Sigmoid colon (tissue), 7 donors: ENCODE measurements around the gene APOL3. TPM values are rescaled to one million over a fixed set of nuclear protein-coding genes. Genes with fewer than 3 reads are reported as not detected.
"Not testable (repeated sequence)": the region's sequence is repeated elsewhere in the genome, so short reads cannot be mapped to it uniquely, and the experiment has no call there.

Source experiments
- DNase-seq: peaks from one replicate; pipeline ENCODE4 v3.0.0-alpha.2; 2019
- H3K27ac ChIP-seq, 4 donors: fragments of 200-600 bp; sonication (generic); one replicate each; pipeline ENCODE4 v1.5.1; 2016 to 2019; ENCODE audit warnings: mild to moderate bottlenecking in 1 of 4
- H3K27me3 ChIP-seq, 3 donors: fragments of 200-600 bp; sonication (generic); one replicate each; pipeline ENCODE4 v1.5.1; 2019; ENCODE audit warnings: mild to moderate bottlenecking in 1 of 3
- H3K36me3 ChIP-seq, 4 donors: fragments of 200-600 bp; sonication (generic); one replicate each; pipeline ENCODE4 v1.5.1; 2016 to 2019
- H3K4me1 ChIP-seq, 4 donors: fragments of 200-600 bp; sonication (generic); one replicate each; pipeline ENCODE4 v1.5.1; 2017 to 2019
- H3K4me3 ChIP-seq, 4 donors: fragments of 200-600 bp; sonication (generic); one replicate each; pipeline ENCODE4 v1.5.1; 2017 to 2019; ENCODE audit warnings: mild to moderate bottlenecking in 2 of 4, moderate library complexity in 1 of 4
- H3K9me3 ChIP-seq, 4 donors: fragments of 200-600 bp in 3 of 4; sonication (generic) in 3 of 4; one replicate each; pipeline versions ENCODE4 v1.5.1 to v1.6.1; 2013 to 2019
- CTCF ChIP-seq, 4 experiments: fragments of 450-650 bp in 3 of 4; fragments of 200-600 bp in 1 of 4; IDR thresholded peaks; one replicate each; pipeline ENCODE4 v1.5.1; 2016 to 2019; ENCODE audit warnings: antibody characterized with exemption in 4 of 4, mild to moderate bottlenecking in 3 of 4, moderate library complexity in 2 of 4
- EP300 ChIP-seq, 4 donors: sonication (generic); formaldehyde crosslinking; IDR thresholded peaks; one replicate each; pipeline ENCODE4 v1.6.1; 2017; ENCODE audit warnings: antibody characterized with exemption in 4 of 4
- POLR2A ChIP-seq, 2 donors: fragments of 450-650 bp; IDR thresholded peaks; one replicate each; pipeline ENCODE4 v1.6.1; 2016; ENCODE audit warnings: antibody characterized with exemption in 2 of 2, mild to moderate bottlenecking in 2 of 2, moderate library complexity in 2 of 2
- POLR2AphosphoS5 ChIP-seq, 4 donors: sonication (generic); formaldehyde crosslinking; IDR thresholded peaks; one replicate each; pipeline ENCODE4 v1.6.1; 2017; ENCODE audit warnings: antibody characterized with exemption in 4 of 4
- WGBS, 2 donors: extraction: QIAGEN DNeasy Blood & Tissue Kit; methylation state at CpG; one replicate each; pipeline ENCODE4 v1.1.7; 2013; 5-methylcytosine and 5-hydroxymethylcytosine counted together
- intact Hi-C: fragments of 100-400 bp; cut with DNase I; formaldehyde crosslinking; loops from one replicate; pipeline ENCODE4 v1.15.1; 2023
- polyA plus RNA-seq, 3 donors: library from polyadenylated mRNA; stranded (reverse); fragments of 200-250 nt; gene quantifications; one replicate each; pipeline ENCODE4 v1.2.3, GENCODE V29; 2013
- total RNA-seq, 4 donors: library from RNA; depleted of rRNA; stranded (reverse); fragments of >200 nt; gene quantifications; one replicate each; pipeline ENCODE4 v1.1.0, GENCODE V29; 2016
- donor health status: healthy with polysubstance abuse.
- donor health status: Bipolar disorder and iron deficiency.
- donor health status: healthy.

Gene APOL3
- total and polyA plus RNA-seq, 7 donors: 7.4 to 48.9 (median 27.4) TPM

GRCh38 chr22:36104988-36105387 is 55.6 kb downstream of the APOL3 start:
- peak; percentile 7 for DNase-seq
- Histone ChIP-seq H3K27me3 (no peaks in the 10 kb centered on the region), H3K4me1 (peaks cover 0 to under 1% (median 0%) of the 10 kb centered on the region in 4 donors), H3K9me3 (no peaks in the 10 kb centered on the region), H3K27ac (no peak overlapping the region), H3K4me3 (no peak overlapping the region), H3K36me3 (no peaks in the 10 kb centered on the region)
- intact Hi-C loops: no loop called here
- 61 to 75% methylated on average over 5 of the region's 5 CpGs for WGBS, 2 donors
- TF ChIP-seq CTCF (IDR thresholded peaks at IDR 0.05) (no peak), EP300 (IDR thresholded peaks at IDR 0.05) (no peak), POLR2AphosphoS5 (IDR thresholded peaks at IDR 0.05) (no peak), POLR2A (IDR thresholded peaks at IDR 0.05) (no peak)

GRCh38 chr22:36104435-36104834 is 56.1 kb downstream of the APOL3 start:
- no peak for TF ChIP-seq POLR2A (IDR thresholded peaks at IDR 0.05)
- TF ChIP-seq POLR2AphosphoS5 (IDR thresholded peaks at IDR 0.05): no peak
- TF ChIP-seq CTCF (IDR thresholded peaks at IDR 0.05): no peak
- TF ChIP-seq EP300 (IDR thresholded peaks at IDR 0.05): no peak
- no peak overlapping the region for H3K4me3 ChIP-seq
- peak; percentile 27 for DNase-seq
- H3K4me1 ChIP-seq: no peaks in the 10 kb centered on the region
- no peaks in the 10 kb centered on the region for H3K9me3 ChIP-seq
- no peak overlapping the region for H3K27ac ChIP-seq
- no peaks in the 10 kb centered on the region for H3K27me3 ChIP-seq
- no peaks in the 10 kb centered on the region for H3K36me3 ChIP-seq
- intact Hi-C loops: no loop called here
- 71 to 77% methylated on average over 9 of the region's 9 CpGs for WGBS, 2 donors

GRCh38 chr22:36103891-36104290 is 56.7 kb downstream of the APOL3 start:
- Histone ChIP-seq H3K4me1 (no peaks in the 10 kb centered on the region), H3K9me3 (no peaks in the 10 kb centered on the region), H3K27ac (no peak overlapping the region), H3K27me3 (no peaks in the 10 kb centered on the region), H3K4me3 (no peak overlapping the region), H3K36me3 (no peaks in the 10 kb centered on the region)
- WGBS, 2 donors: 87 to 90% methylated on average over 16 of the region's 16 CpGs
- intact Hi-C loops: no loop called here
- DNase-seq: peak; percentile 29
- TF ChIP-seq CTCF (IDR thresholded peaks at IDR 0.05) (no peak), POLR2AphosphoS5 (IDR thresholded peaks at IDR 0.05) (no peak), POLR2A (IDR thresholded peaks at IDR 0.05) (no peak), EP300 (IDR thresholded peaks at IDR 0.05) (no peak)

GRCh38 chr22:36102995-36103394 is 57.6 kb downstream of the APOL3 start:
- intact Hi-C loops: no loop called here
- WGBS, 2 donors: 82 to 85% methylated on average over 2 of the region's 2 CpGs
- Histone ChIP-seq H3K27me3 (no peaks in the 10 kb centered on the region), H3K9me3 (no peaks in the 10 kb centered on the region), H3K36me3 (no peaks in the 10 kb centered on the region), H3K4me3 (no peak overlapping the region), H3K4me1 (no peaks in the 10 kb centered on the region), H3K27ac (no peak overlapping the region)
- no peak for DNase-seq
- no peak for TF ChIP-seq EP300 (IDR thresholded peaks at IDR 0.05)
- no peak for TF ChIP-seq CTCF (IDR thresholded peaks at IDR 0.05)
- TF ChIP-seq POLR2AphosphoS5 (IDR thresholded peaks at IDR 0.05): no peak
- no peak for TF ChIP-seq POLR2A (IDR thresholded peaks at IDR 0.05)

- Histone ChIP-seq H3K4me3 (no peak overlapping the region), H3K36me3 (no peaks in the 10 kb centered on the region), H3K4me1 (peaks cover 0 to 3% (median 0%) of the 10 kb centered on the region in 4 donors), H3K27ac (no peak overlapping the region), H3K9me3 (no peaks in the 10 kb centered on the region), H3K27me3 (no peaks in the 10 kb centered on the region)
- peak; percentile 9 for DNase-seq
- intact Hi-C loops: no loop called here
- WGBS, 2 donors: 95 to 96% methylated on average over 4 of the region's 4 CpGs
- TF ChIP-seq CTCF (IDR thresholded peaks at IDR 0.05) (no peak), POLR2AphosphoS5 (IDR thresholded peaks at IDR 0.05) (no peak), POLR2A (IDR thresholded peaks at IDR 0.05) (no peak), EP300 (IDR thresholded peaks at IDR 0.05) (no peak)
These were observed 58.8 kb downstream of the APOL3 start for GRCh38 chr22:36101756-36102155.

- H3K36me3 ChIP-seq, H3K27ac ChIP-seq, H3K4me3 ChIP-seq, H3K9me3 ChIP-seq, H3K4me1 ChIP-seq, H3K27me3 ChIP-seq, intact Hi-C loops: not testable (repeated sequence)
- whole genome bisulfite sequencing, 2 donors: 95 to 96% methylated on average over 4 of the region's 4 CpGs
- DNase-seq: peak; percentile 5
These were observed 59.6 kb downstream of the APOL3 start for GRCh38 chr22:36100908-36101307.
